ENCODE measurements around the gene TLN1. TPM values are rescaled to one million over a fixed set of nuclear protein-coding genes. Genes with fewer than 3 reads are reported as not detected.

The TLN1 gene
- total and polyA plus RNA-seq, 2 of the 8 experiments (the other 6 are each of a cell fraction or from before 2014, with no cell fraction given): 28.1 to 90.1 TPM

DNA sequence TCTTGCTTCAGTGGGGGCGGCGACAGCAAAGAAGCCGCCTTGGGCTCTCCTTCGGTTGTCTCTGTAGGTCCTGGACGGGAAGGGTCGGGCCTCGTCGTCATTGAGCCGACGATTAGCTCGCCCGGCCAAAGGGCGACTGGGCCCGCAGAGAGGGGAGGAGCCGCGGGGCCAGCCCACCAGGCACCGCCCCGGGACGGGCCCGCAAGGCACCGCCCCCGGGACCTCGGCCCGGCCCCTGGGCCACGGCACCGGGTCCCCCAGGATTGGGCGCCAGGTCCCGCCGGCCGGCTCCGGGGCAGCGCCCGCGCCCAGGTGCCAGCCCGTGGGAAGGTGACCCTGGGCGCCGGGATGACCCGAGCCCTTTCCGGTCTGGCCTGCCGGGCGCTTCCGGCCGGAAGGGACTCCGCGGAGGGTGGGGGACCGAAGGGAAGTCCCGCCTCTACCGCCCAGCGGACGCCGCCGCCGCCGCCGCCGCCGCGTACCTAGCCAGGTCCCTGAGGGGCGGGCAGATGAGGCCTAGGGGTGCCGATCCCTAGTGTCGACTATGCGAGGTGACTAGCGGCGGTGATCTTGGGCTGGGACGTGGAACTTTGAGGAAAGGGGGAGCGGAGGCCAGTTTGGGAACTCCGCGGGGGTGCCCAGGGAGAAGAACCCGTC lies 17.0 kb upstream of the TLN1 start, which contains the start of the genes GBA2 and RGP1 (continued):
- TF ChIP-seq EP300 (IDR thresholded peaks at IDR 0.05; ENCODE audit: borderline replicate concordance in 1 of 2, low read depth in 2 of 2, low read length in 2 of 2) (0 out of 3 replicates have a peak, but pooled peaks of 1 of the 2 experiments have one; percentile 70), BCL11A (IDR thresholded peaks at IDR 0.05; ENCODE audit: low read depth in 2 of 2, low read length in 2 of 2) (no peak), CREB1 (IDR thresholded peaks at IDR 0.05) (peak; percentile 72; the same call in 1 of the 2 replicates), FOSL1 (IDR thresholded peaks at IDR 0.05; ENCODE audit: insufficient read depth, low read depth, low read length) (no peak), SIN3A (conservative IDR thresholded peaks at IDR 0.05 in 1 of 2, IDR thresholded peaks at IDR 0.05 in 1 of 2; ENCODE audit: low read depth in 1 of 2, low read length in 2 of 2) (peak; percentile 18 to 21; a peak in 1 of 4 replicates), ASH2L (IDR thresholded peaks at IDR 0.05; ENCODE audit: low read length) (peak; percentile 45), ATF2 (IDR thresholded peaks at IDR 0.05; ENCODE audit: low read length) (no peak), SIX5 (IDR thresholded peaks at IDR 0.05; ENCODE audit: low read depth, low read length) (no peak), GTF2F1 (IDR thresholded peaks at IDR 0.05; ENCODE audit: borderline replicate concordance, low read depth, low read length) (no peak), TBP (IDR thresholded peaks at IDR 0.05; ENCODE audit: low read depth, low read length) (no peak; the same call in 1 of the 2 replicates), RBBP5 (IDR thresholded peaks at IDR 0.05; ENCODE audit: borderline replicate concordance, low read depth, low read length) (peak; percentile 82; the same call in 1 of the 2 replicates), GABPA (IDR thresholded peaks at IDR 0.05; ENCODE audit: borderline replicate concordance, insufficient read depth, low read length) (peak; percentile 85; the same call in 1 of the 2 replicates), RFX5 (IDR thresholded peaks at IDR 0.05; ENCODE audit: borderline replicate concordance, low read depth, low read length) (no peak)
